Colonic mucosa (tissue), 4 donors: ENCODE data around the gene PHYKPL. TPM values are rescaled to one million over a fixed set of nuclear protein-coding genes. Genes with fewer than 3 reads are reported as not detected.
"Not testable (repeated sequence)": the region's sequence is repeated elsewhere in the genome, so short reads cannot be mapped to it uniquely, and the experiment has no call there.

Source experiments
- DNase-seq: peaks from one replicate; pipeline ENCODE4 v3.0.0-alpha.2; 2020
- H3K27ac ChIP-seq: fragments of 200-600 bp; one replicate; pipeline ENCODE4 v1.8.0; 2021
- H3K27me3 ChIP-seq: fragments of 200-600 bp; one replicate; pipeline ENCODE4 v1.8.0; 2021
- H3K36me3 ChIP-seq: fragments of 200-600 bp; one replicate; pipeline ENCODE4 v1.8.0; 2021
- H3K4me1 ChIP-seq: fragments of 200-600 bp; one replicate; pipeline ENCODE4 v1.8.0; 2021; ENCODE audit warnings: mild to moderate bottlenecking
- H3K4me3 ChIP-seq: fragments of 200-600 bp; one replicate; pipeline ENCODE4 v1.8.0; 2021
- H3K9ac ChIP-seq, 2 donors: one replicate each; pipeline ENCODE4 v1.7.0; 2013; ENCODE audit warnings: control low read depth in 2 of 2, low read depth in 2 of 2, low read length in 2 of 2
- H3K9me3 ChIP-seq: fragments of 200-600 bp; one replicate; pipeline ENCODE4 v1.8.0; 2021
- intact Hi-C: fragments of 100-400 bp; cut with DNase I; formaldehyde crosslinking; loops from one replicate; pipeline ENCODE4 v1.14.1; 2022
- total RNA-seq, 2 donors: library from RNA; stranded (reverse); fragmentation: NEBNext Ultra II Directional in 1 of 2; extraction: Animal tissue kit (Norgen Biotek cat#: 25700) in 1 of 2; gene quantifications; one replicate each; pipeline ENCODE4 v1.2.1, GENCODE V29; 2021
- TF ChIP-seq, protein P1 (sequence below): fragments of 200-600 bp; IDR thresholded peaks from one replicate; pipeline ENCODE4 v1.8.0; 2022; ENCODE audit warnings: antibody characterized with exemption, mild to moderate bottlenecking
- donor health status: healthy.
- donor health status: DM: no; HTN: no; CAD: no.
- donor health status: DM: no; HTN: no; CAD: no.

The PHYKPL gene
- total RNA-seq, 2 donors from 2014 or later: 101 to 159 TPM

DNA sequence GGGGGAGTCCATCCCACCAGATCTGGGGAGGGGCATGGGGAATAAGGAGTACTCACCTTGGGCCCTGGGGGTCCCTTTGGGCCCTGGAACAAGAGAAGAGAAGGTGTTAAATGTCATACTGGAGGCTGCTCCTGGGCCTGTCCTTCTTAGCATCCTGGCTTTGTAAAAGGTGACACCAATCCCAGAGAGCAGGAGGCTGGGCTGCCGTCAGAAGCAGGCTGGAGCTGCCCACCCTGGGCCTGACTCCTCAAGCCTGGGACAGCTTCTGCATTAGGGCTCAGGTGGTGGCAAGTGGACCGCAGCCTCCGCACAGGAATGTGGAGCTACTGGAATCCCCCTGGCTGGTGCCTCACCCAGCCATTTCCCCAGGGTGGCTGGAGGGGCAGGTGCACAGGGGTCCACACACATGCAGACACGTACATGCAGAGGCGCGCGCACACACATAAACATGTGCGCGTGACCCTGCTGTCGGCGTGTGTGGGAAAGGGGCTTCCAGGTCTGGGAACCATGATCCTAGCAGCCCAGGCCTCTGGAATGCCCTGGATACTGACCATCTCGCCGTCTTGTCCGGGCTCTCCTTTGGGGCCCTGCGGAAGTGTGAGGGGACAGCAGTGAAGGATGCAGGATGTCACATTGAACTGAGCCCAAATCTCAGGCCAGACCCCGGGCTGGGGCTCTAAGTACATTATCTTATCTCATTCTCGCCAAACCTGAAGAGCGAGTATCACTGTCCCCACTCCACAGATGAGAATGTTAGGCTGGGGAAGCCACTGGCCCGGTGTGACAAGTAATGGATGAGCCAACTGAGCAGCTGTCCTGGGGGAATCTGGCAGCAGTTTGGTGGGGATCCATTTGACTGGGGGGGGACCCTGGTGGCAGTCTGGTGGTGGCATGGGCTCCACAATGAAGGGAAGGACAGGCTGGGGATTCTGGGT is 29.3 kb upstream of the PHYKPL start:
- intact Hi-C loops: no loop called here
- TF ChIP-seq, protein P1, sequence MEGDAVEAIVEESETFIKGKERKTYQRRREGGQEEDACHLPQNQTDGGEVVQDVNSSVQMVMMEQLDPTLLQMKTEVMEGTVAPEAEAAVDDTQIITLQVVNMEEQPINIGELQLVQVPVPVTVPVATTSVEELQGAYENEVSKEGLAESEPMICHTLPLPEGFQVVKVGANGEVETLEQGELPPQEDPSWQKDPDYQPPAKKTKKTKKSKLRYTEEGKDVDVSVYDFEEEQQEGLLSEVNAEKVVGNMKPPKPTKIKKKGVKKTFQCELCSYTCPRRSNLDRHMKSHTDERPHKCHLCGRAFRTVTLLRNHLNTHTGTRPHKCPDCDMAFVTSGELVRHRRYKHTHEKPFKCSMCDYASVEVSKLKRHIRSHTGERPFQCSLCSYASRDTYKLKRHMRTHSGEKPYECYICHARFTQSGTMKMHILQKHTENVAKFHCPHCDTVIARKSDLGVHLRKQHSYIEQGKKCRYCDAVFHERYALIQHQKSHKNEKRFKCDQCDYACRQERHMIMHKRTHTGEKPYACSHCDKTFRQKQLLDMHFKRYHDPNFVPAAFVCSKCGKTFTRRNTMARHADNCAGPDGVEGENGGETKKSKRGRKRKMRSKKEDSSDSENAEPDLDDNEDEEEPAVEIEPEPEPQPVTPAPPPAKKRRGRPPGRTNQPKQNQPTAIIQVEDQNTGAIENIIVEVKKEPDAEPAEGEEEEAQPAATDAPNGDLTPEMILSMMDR: no peak
- DNase-seq: no peak
- no peaks in the 10 kb centered on the region for H3K36me3 ChIP-seq
- H3K27ac ChIP-seq: no peak overlapping the region
- no peak overlapping the region for H3K9ac ChIP-seq
- no peaks in the 10 kb centered on the region for H3K4me1 ChIP-seq
- H3K27me3 ChIP-seq: no peaks in the 10 kb centered on the region
- no peaks in the 10 kb centered on the region for H3K9me3 ChIP-seq
- no peak overlapping the region for H3K4me3 ChIP-seq

DNA sequence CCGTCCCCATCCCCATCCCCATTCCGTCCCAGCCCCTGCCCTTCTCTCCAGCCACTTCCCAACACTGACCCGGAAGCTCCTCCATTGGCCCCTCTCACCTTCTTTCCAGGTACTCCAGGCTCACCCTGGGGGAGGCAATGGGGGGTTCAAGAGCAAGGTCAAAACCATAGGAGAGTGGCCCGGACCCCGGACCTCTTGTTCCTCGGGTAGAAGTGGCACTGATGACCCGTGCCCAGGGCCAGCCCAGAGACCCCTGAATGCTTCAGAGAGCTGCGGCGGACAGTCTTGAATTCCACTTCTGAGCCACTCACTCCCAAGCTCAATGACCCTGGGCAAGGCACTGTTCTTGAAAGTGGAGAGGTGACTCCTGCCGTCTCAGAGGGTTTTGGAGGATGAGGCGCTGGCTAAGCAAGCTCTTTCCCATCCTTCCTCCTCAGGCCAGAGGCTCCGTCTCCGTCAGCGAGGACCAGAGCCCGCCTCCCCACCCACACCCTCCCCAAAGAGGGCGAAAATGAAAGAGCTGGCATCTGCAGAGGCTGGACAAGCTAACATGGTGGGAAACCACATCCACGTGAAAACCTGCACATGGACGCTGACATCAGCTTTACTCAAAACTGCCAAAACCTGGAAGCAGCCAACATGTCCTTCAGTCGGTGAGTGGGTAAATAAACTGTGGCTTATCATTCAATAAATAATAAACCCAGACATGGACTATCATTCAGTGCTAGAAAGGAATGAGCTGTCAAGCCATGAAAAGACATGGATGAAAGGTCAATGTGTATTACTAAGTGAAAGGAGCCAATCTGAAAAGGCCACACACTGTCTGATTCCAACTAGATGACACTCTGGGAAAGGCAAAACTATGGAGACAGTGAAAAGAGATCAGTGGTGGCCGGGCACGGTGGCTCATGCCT is 27.3 kb upstream of the PHYKPL start:
- H3K9ac ChIP-seq: no peak overlapping the region
- intact Hi-C loops: no loop called here
- H3K4me1 ChIP-seq: no peaks in the 10 kb centered on the region
- H3K36me3 ChIP-seq: no peaks in the 10 kb centered on the region
- TF ChIP-seq, protein P1: no peak
- DNase-seq: no peak
- H3K9me3 ChIP-seq: no peaks in the 10 kb centered on the region
- no peak overlapping the region for H3K4me3 ChIP-seq
- H3K27me3 ChIP-seq: no peaks in the 10 kb centered on the region
- no peak overlapping the region for H3K27ac ChIP-seq

DNA sequence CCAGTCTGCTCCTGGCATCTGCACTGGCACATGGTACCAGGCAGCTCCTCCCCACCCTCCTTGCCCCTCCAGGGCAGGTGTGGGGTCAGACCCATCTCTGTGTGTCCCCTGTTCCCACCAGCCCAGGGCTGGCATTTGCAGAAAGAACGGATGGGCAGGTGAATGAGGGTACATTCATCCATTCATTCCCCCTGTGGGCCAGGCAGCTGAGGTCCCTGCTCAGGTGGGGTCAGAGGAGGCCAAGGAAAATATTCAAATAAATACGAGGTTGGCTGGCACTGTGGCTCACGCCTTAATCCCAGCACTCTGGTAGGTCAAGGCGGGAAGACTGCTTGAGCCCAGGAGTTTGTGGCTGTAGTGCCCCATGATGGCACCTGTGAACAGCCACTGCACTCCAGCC is 25.0 kb upstream of the PHYKPL start:
- no peaks in the 10 kb centered on the region for H3K9me3 ChIP-seq
- H3K4me1 ChIP-seq: no peaks in the 10 kb centered on the region
- no peaks in the 10 kb centered on the region for H3K36me3 ChIP-seq
- no peak for DNase-seq
- no peak overlapping the region for H3K4me3 ChIP-seq
- intact Hi-C loops: no loop called here
- TF ChIP-seq, protein P1: no peak
- H3K9ac ChIP-seq: no peak overlapping the region
- H3K27me3 ChIP-seq: no peaks in the 10 kb centered on the region
- no peak overlapping the region for H3K27ac ChIP-seq

GRCh38 chr5:178256746-178257145 is 24.1 kb upstream of the PHYKPL start:
- no peak overlapping the region for H3K9ac ChIP-seq
- intact Hi-C loops: no loop called here
- H3K4me3 ChIP-seq: no peak overlapping the region
- no peaks in the 10 kb centered on the region for H3K9me3 ChIP-seq
- H3K27me3 ChIP-seq: no peaks in the 10 kb centered on the region
- TF ChIP-seq, protein P1: no peak
- no peak overlapping the region for H3K27ac ChIP-seq
- no peak for DNase-seq
- no peaks in the 10 kb centered on the region for H3K4me1 ChIP-seq
- no peaks in the 10 kb centered on the region for H3K36me3 ChIP-seq

GRCh38 chr5:178253632-178254031 is 21.0 kb upstream of the PHYKPL start:
- H3K9me3 ChIP-seq, H3K9ac ChIP-seq, H3K36me3 ChIP-seq, H3K27ac ChIP-seq, intact Hi-C loops, H3K4me3 ChIP-seq, H3K4me1 ChIP-seq, H3K27me3 ChIP-seq: not testable (repeated sequence)
- peak; percentile 45 for DNase-seq
